HCT116 (cell line): Measurements from ENCODE around the gene ZRANB1. TPM values are rescaled to one million over a fixed set of nuclear protein-coding genes. Genes with fewer than 3 reads are reported as not detected.
A peak's percentile ranks its signal among the peaks of the same experiment; 100 is the strongest.

Experiments
- ATAC-seq: fragments of 200-7000 bp; cut with Tn5 transposase; 2 replicates; pipeline ENCODE4 v1.9.1; 2020; ENCODE audit warnings: mild to moderate bottlenecking, moderate library complexity
- BruUV-seq: library from RNA; stranded (reverse); fragments of 400-500 nt; replicated peaks from 2 replicates; lab custom pipeline; 2021; lab: Mats Ljungman, UMichigan
- CTCF ChIA-PET: fragments of 300-600 bp; sonication (Branson Sonifier 250); formaldehyde crosslinking; loops from one replicate; lab custom pipeline; 2021; ENCODE audit warnings: antibody characterized with exemption; lab: Charles Lee
- POLR2A ChIA-PET: fragments of 300-600, 350-600 bp; sonication (Branson Sonifier 250); formaldehyde crosslinking; loops from one replicate; lab custom pipeline; 2021; ENCODE audit warnings: antibody characterized with exemption; lab: Charles Lee
- RAD21 ChIA-PET, 2 experiments: fragments of 300-600 bp; sonication (Branson Sonifier 250); formaldehyde crosslinking; loops; one replicate each; lab custom pipeline; 2023; ENCODE audit warnings: low total read pairs in 2 of 2; ENCODE audit not compliant: uncharacterized antibody in 2 of 2, unreplicated experiment in 2 of 2, low non-redundant PET in 1 of 2; lab: Charles Lee
- DNase-seq: peaks from one replicate; pipeline ENCODE4 v3.0.0-alpha.2; 2010; ENCODE audit warnings: low read depth, low spot score
- H2AFZ ChIP-seq: fragments of 200-600 bp; shearing (Covaris generic), sonication (generic); 2 replicates; pipeline ENCODE4 v1.6.1; 2017; ENCODE audit warnings: low read depth, mixed run types, mixed read lengths, antibody characterized with exemption, low read length; ENCODE audit not compliant: poor library complexity, severe bottlenecking
- H3K27ac ChIP-seq: 2 replicates; pipeline ENCODE4 v1.5.1; 2012; ENCODE audit warnings: low read depth, low read length
- H3K27me3 ChIP-seq: fragments of 200-600 bp; sonication (generic); 2 replicates; pipeline ENCODE4 v1.6.1; 2016; ENCODE audit warnings: mixed run types, low read length, mixed read lengths; ENCODE audit not compliant: insufficient read depth
- H3K36me3 ChIP-seq, 2 experiments: fragments of 200-500 bp in 1 of 2; fragments of 200-600 bp in 1 of 2; sonication (Bioruptor generic) in 1 of 2; sonication (generic) in 1 of 2; 2 replicates each; pipeline versions ENCODE4 v1.5.1 to v1.6.1; 2014 to 2016; ENCODE audit warnings: low read length in 2 of 2, inconsistent platforms in 1 of 2, mixed read lengths in 1 of 2, mixed run types in 1 of 2; ENCODE audit not compliant: insufficient read depth in 2 of 2, control insufficient read depth in 1 of 2
- H3K4me1 ChIP-seq, 2 experiments: fragments of 200-600 bp in 1 of 2; sonication (generic) in 1 of 2; 2 replicates each; pipeline versions ENCODE4 v1.5.1 to v1.6.1; 2012 to 2017; ENCODE audit warnings: low read length in 2 of 2, inconsistent platforms in 1 of 2, mild to moderate bottlenecking in 1 of 2, mixed read lengths in 1 of 2, mixed run types in 1 of 2, moderate library complexity in 1 of 2; ENCODE audit not compliant: insufficient read depth in 2 of 2, control insufficient read depth in 1 of 2
- H3K4me2 ChIP-seq: fragments of 200-600 bp; sonication (generic); 2 replicates; pipeline ENCODE4 v1.6.1; 2017; ENCODE audit warnings: mixed run types, low read length, mixed read lengths
- H3K4me3 ChIP-seq, 2 experiments: fragments of 200-600 bp in 1 of 2; sonication (generic) in 1 of 2; replicated peaks in 1 of 2; 2 replicates each; pipeline ENCODE4 v1.5.1; 2011 to 2016; ENCODE audit warnings: low read length in 2 of 2, control low read depth in 1 of 2, low read depth in 1 of 2, mild to moderate bottlenecking in 1 of 2, mixed read lengths in 1 of 2, mixed run types in 1 of 2
- H3K79me2 ChIP-seq: fragments of 200-600 bp; sonication (generic); 2 replicates; pipeline ENCODE4 v1.6.1; 2017; ENCODE audit warnings: mild to moderate bottlenecking, mixed run types, low read length, moderate library complexity, mixed read lengths; ENCODE audit not compliant: insufficient read depth
- H3K9ac ChIP-seq: fragments of 200-600 bp; sonication (generic); 2 replicates; pipeline ENCODE4 v1.6.1; 2016; ENCODE audit warnings: low read length, mixed read lengths
- H3K9me2 ChIP-seq: fragments of 200-600 bp; sonication (generic), shearing (Covaris generic); 2 replicates; pipeline ENCODE4 v1.6.1; 2017; ENCODE audit warnings: mixed run types, mild to moderate bottlenecking, moderate library complexity; ENCODE audit not compliant: insufficient read depth
- H3K9me3 ChIP-seq, 2 experiments: fragments of 200-500 bp in 1 of 2; fragments of 200-600 bp in 1 of 2; sonication (Bioruptor generic) in 1 of 2; sonication (generic) in 1 of 2; 2 replicates each; pipeline ENCODE4 v1.6.1; 2014 to 2017; ENCODE audit warnings: low read length in 2 of 2, mixed read lengths in 2 of 2, inconsistent platforms in 1 of 2, low read depth in 1 of 2, mild to moderate bottlenecking in 1 of 2, mixed run types in 1 of 2, moderate library complexity in 1 of 2; ENCODE audit not compliant: control insufficient read depth in 1 of 2, insufficient read depth in 1 of 2
- H4K20me1 ChIP-seq: fragments of 200-600 bp; sonication (generic), shearing (Covaris generic); 2 replicates; pipeline ENCODE4 v1.6.1; 2017; ENCODE audit warnings: mixed run types, mild to moderate bottlenecking, moderate library complexity; ENCODE audit not compliant: insufficient read depth
- MAX ChIP-seq: IDR thresholded peaks from 2 replicates; pipeline ENCODE4 v1.6.1; 2012
- POLR2AphosphoS5 ChIP-seq: IDR thresholded peaks from 2 replicates; pipeline ENCODE4 v1.6.1; 2011; ENCODE audit warnings: mild to moderate bottlenecking, low read depth, low read length, moderate library complexity
- RAD21 ChIP-seq: IDR thresholded peaks from 2 replicates; pipeline ENCODE4 v1.6.1; 2012; ENCODE audit warnings: low read depth, mild to moderate bottlenecking
- SRF ChIP-seq: IDR thresholded peaks from 2 replicates; pipeline ENCODE4 v1.6.1; 2012; ENCODE audit warnings: low read depth
- intact Hi-C: fragments of 100-400 bp; cut with micrococcal nuclease; formaldehyde crosslinking; loops from 2 replicates; pipeline ENCODE4 v1.10.0; 2022
- total RNA-seq: library from RNA; stranded (reverse); gene quantifications from one replicate; pipeline ENCODE4 v1.2.1, GENCODE V29; 2021; ENCODE audit not compliant: unreplicated experiment
- TF ChIP-seq, protein P1 (sequence below): IDR thresholded peaks from 2 replicates; pipeline ENCODE4 v1.6.1; 2012; ENCODE audit warnings: low read depth

Gene ZRANB1
- total RNA-seq, 1 experiment from 2014 or later, result 23.9 TPM

- H3K27me3 ChIP-seq, result peaks cover 17% of the 10 kb centered on the region; the same call in 1 of the 2 replicates
- no peak overlapping the region for H2AFZ ChIP-seq
- no peak overlapping the region for H3K4me2 ChIP-seq
- no peaks in the 10 kb centered on the region for H3K36me3 ChIP-seq
- no peaks in the 10 kb centered on the region for H4K20me1 ChIP-seq
- intact Hi-C loops, result no loop called here
- no peaks in the 10 kb centered on the region for H3K9me2 ChIP-seq
- peaks cover 2 to 4% of the 10 kb centered on the region in 2 experiments; a peak in 3 of 4 replicates for H3K4me1 ChIP-seq
- no peaks in the 10 kb centered on the region for H3K9me3 ChIP-seq
- TF ChIP-seq POLR2AphosphoS5 (no peak), MAX (no peak), SRF (peak; percentile 60), RAD21 (no peak)
- TF ChIP-seq, protein P1, sequence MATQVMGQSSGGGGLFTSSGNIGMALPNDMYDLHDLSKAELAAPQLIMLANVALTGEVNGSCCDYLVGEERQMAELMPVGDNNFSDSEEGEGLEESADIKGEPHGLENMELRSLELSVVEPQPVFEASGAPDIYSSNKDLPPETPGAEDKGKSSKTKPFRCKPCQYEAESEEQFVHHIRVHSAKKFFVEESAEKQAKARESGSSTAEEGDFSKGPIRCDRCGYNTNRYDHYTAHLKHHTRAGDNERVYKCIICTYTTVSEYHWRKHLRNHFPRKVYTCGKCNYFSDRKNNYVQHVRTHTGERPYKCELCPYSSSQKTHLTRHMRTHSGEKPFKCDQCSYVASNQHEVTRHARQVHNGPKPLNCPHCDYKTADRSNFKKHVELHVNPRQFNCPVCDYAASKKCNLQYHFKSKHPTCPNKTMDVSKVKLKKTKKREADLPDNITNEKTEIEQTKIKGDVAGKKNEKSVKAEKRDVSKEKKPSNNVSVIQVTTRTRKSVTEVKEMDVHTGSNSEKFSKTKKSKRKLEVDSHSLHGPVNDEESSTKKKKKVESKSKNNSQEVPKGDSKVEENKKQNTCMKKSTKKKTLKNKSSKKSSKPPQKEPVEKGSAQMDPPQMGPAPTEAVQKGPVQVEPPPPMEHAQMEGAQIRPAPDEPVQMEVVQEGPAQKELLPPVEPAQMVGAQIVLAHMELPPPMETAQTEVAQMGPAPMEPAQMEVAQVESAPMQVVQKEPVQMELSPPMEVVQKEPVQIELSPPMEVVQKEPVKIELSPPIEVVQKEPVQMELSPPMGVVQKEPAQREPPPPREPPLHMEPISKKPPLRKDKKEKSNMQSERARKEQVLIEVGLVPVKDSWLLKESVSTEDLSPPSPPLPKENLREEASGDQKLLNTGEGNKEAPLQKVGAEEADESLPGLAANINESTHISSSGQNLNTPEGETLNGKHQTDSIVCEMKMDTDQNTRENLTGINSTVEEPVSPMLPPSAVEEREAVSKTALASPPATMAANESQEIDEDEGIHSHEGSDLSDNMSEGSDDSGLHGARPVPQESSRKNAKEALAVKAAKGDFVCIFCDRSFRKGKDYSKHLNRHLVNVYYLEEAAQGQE, result no peak
- RAD21 ChIA-PET, result no interaction called here
- POLR2A ChIA-PET, result no interaction called here
- H3K79me2 ChIP-seq, result no peaks in the 10 kb centered on the region
- DNase-seq (no peak), ATAC-seq (no peak)
- no peak overlapping the region for H3K27ac ChIP-seq
- CTCF ChIA-PET, result no interaction called here
- no TSS peak for BruUV-seq
- H3K4me3 ChIP-seq, result no peak overlapping the region
- H3K9ac ChIP-seq, result no peak overlapping the region
Measured at GRCh38 chr10:124892905-124893304, 49.0 kb upstream of the ZRANB1 start.
